ENCODE results near the gene CYB5A.
"Not testable (repeated sequence)": the region's sequence is repeated elsewhere in the genome, so short reads cannot be mapped to it uniquely, and the experiment has no call there.

CYB5A gene

GRCh38 chr18:74291771-74292540, at the start of gene CYB5A:
CYB5A (minus strand) TSS chr18:74291963; CDS start chr18:74291875, 88 bp downstream.
- DNase-seq (ENCODE audit: low spot score), result peak; percentile 98

GRCh38 chr18:74337912-74338309, 46.1 kb upstream of the CYB5A start:
- DNase-seq (ENCODE audit: low spot score), result no peak

- no peak for DNase-seq (ENCODE audit: low spot score)
Measured at GRCh38 chr18:74337155-74337911, 45.6 kb upstream of the CYB5A start.

- no peak for DNase-seq (ENCODE audit: low spot score)
Measured at GRCh38 chr18:74336656-74337055, 44.9 kb upstream of the CYB5A start.

- peak; percentile 36 for DNase-seq (ENCODE audit: low spot score)
Measured at GRCh38 chr18:74334242-74334893, 42.6 kb upstream of the CYB5A start.

GRCh38 chr18:74333091-74333490, 41.3 kb upstream of the CYB5A start:
- DNase-seq (ENCODE audit: low spot score), result no peak

GRCh38 chr18:74331404-74331803, 39.6 kb upstream of the CYB5A start:
- peak; percentile 64 for DNase-seq (ENCODE audit: low spot score)

- no peak for DNase-seq (ENCODE audit: low spot score)
Measured at GRCh38 chr18:74329688-74330205, 38.0 kb upstream of the CYB5A start.

- DNase-seq (ENCODE audit: low spot score), result no peak
Measured at GRCh38 chr18:74328206-74328605, 36.4 kb upstream of the CYB5A start.

- DNase-seq (ENCODE audit: low spot score), result not testable (repeated sequence)
Measured at GRCh38 chr18:74326791-74327190, 35.0 kb upstream of the CYB5A start.

GRCh38 chr18:74326231-74326630, 34.5 kb upstream of the CYB5A start:
- DNase-seq (ENCODE audit: low spot score), result no peak

- DNase-seq (ENCODE audit: low spot score), result no peak
Measured at GRCh38 chr18:74316257-74317170, 24.8 kb upstream of the CYB5A start.

- DNase-seq (ENCODE audit: low spot score), result no peak
Measured at GRCh38 chr18:74315464-74316256, 23.9 kb upstream of the CYB5A start, which contains the start of gene C18orf63. C18orf63 (plus strand) TSS chr18:74315839; CDS start chr18:74317866, 2,027 bp downstream.

GRCh38 chr18:74314759-74315463, 23.1 kb upstream of the CYB5A start:
- DNase-seq (ENCODE audit: low spot score), result no peak

- no peak for DNase-seq (ENCODE audit: low spot score)
Measured at GRCh38 chr18:74311000-74311399, 19.2 kb upstream of the CYB5A start.

GRCh38 chr18:74310411-74310810, 18.6 kb upstream of the CYB5A start:
- DNase-seq (ENCODE audit: low spot score), result peak; percentile 12

- DNase-seq (ENCODE audit: low spot score), result no peak
Measured at GRCh38 chr18:74303936-74304335, 12.2 kb upstream of the CYB5A start.

- DNase-seq (ENCODE audit: low spot score), result no peak
Measured at GRCh38 chr18:74303306-74303705, 11.5 kb upstream of the CYB5A start.

GRCh38 chr18:74299746-74300145, 8.0 kb upstream of the CYB5A start:
- DNase-seq (ENCODE audit: low spot score), result no peak

- no peak for DNase-seq (ENCODE audit: low spot score)
Measured at GRCh38 chr18:74299162-74299561, 7.4 kb upstream of the CYB5A start.

Measured in pons (tissue), 1 donor.